ELR (cell line): ENCODE measurements around the gene C14orf93.

Source experiments
- DNase-seq: peaks from one replicate; pipeline ENCODE4 v3.0.0-alpha.2; 2015; ENCODE audit warnings: low read depth

Gene C14orf93

GRCh38 chr14:23009939-23010726 is at the start of gene C14orf93:
Gene C14orf93 (minus strand): TSS chr14:23010143. CDS start chr14:22999023, 11,120 bp downstream.
- DNase-seq = peak; percentile 78

GRCh38 chr14:23058654-23059504 is 48.9 kb upstream of the C14orf93 start:
- DNase-seq = no peak

- DNase-seq = peak; percentile 88
These were observed 48.1 kb upstream of the C14orf93 start for GRCh38 chr14:23057757-23058653.

GRCh38 chr14:23056956-23057756 is 47.2 kb upstream of the C14orf93 start, which contains the start of gene CDH24:
Gene CDH24 (minus strand): TSS chr14:23057520. CDS start chr14:23055733, 1,787 bp downstream.
- peak; percentile 84 for DNase-seq

- DNase-seq = peak; percentile 82
These were observed 46.4 kb upstream of the C14orf93 start for GRCh38 chr14:23056145-23056955.

GRCh38 chr14:23055621-23056144 is 45.7 kb upstream of the C14orf93 start:
- DNase-seq = peak; percentile 20

GRCh38 chr14:23055147-23055550 is 45.2 kb upstream of the C14orf93 start:
- no peak for DNase-seq

- DNase-seq = no peak
These were observed 44.3 kb upstream of the C14orf93 start for GRCh38 chr14:23054000-23054811.

GRCh38 chr14:23053426-23053825 is 43.5 kb upstream of the C14orf93 start:
- no peak for DNase-seq

- no peak for DNase-seq
These were observed 42.7 kb upstream of the C14orf93 start for GRCh38 chr14:23052671-23053070.

- no peak for DNase-seq
These were observed 42.3 kb upstream of the C14orf93 start for GRCh38 chr14:23052182-23052623.

- DNase-seq = no peak
These were observed 41.5 kb upstream of the C14orf93 start for GRCh38 chr14:23051141-23052057.

GRCh38 chr14:23049011-23049410 is 39.1 kb upstream of the C14orf93 start:
- no peak for DNase-seq

GRCh38 chr14:23047751-23048693 is 38.1 kb upstream of the C14orf93 start:
- DNase-seq = no peak

GRCh38 chr14:23047034-23047634 is 37.2 kb upstream of the C14orf93 start:
- peak; percentile 22 for DNase-seq
